OCI-LY7 (cell line): Measurements from ENCODE around the gene KLC1. TPM values are rescaled to one million over a fixed set of nuclear protein-coding genes. Genes with fewer than 3 reads are reported as not detected.

Experiments used
- small RNA-seq: library from RNA; depleted of rRNA; stranded (forward); fragments of <200 nt; gene quantifications from one replicate; pipeline ENCODE3, GENCODE V24; 2014
- total RNA-seq, 2 experiments: library from RNA; depleted of rRNA in 1 of 2; stranded (reverse); fragments of >200 nt in 1 of 2; shearing (Covaris generic) in 1 of 2; gene quantifications; 2 replicates each; pipeline ENCODE4 v1.2.3, GENCODE V29; 2014 to 2022

KLC1 gene
- total RNA-seq, 2 experiments from 2014 or later, result 147 to 157 TPM

Small RNA genes lying within 50 kb of the gene (small RNA-seq; reads per million reads assigned to genes)
- gene RF00019, result not detected

Other genes starting within 250 kb of the KLC1 start
- 70.8 and 72.7 TPM in 2 replicates for gene MARK3, start 243.8 kb upstream of the KLC1 start, total RNA-seq (2014; rRNA removed; shearing (Covaris generic))
- 83.6 and 89.0 TPM in 2 replicates for gene MARK3, start 243.8 kb upstream of the KLC1 start, total RNA-seq (2022)
- 0.57 and 0.82 TPM in 2 replicates for gene CKB, start 106.4 kb upstream of the KLC1 start, total RNA-seq (2014; rRNA removed; shearing (Covaris generic))
- 3.0 and 3.2 TPM in 2 replicates for gene CKB, start 106.4 kb upstream of the KLC1 start, total RNA-seq (2022)
- 16.7 and 17.1 TPM in 2 replicates for gene TRMT61A, start 100.0 kb upstream of the KLC1 start, total RNA-seq (2014; rRNA removed; shearing (Covaris generic))
- gene TRMT61A, start 100.0 kb upstream of the KLC1 start, total RNA-seq (2022), result 11.2 and 13.1 TPM in 2 replicates
- 26.1 and 29.2 TPM in 2 replicates for gene BAG5, start 66.6 kb upstream of the KLC1 start, total RNA-seq (2014; rRNA removed; shearing (Covaris generic))
- gene BAG5, start 66.6 kb upstream of the KLC1 start, total RNA-seq (2022), result 36.3 and 38.7 TPM in 2 replicates
- gene COA8, start 66.3 kb upstream of the KLC1 start, total RNA-seq (2014; rRNA removed; shearing (Covaris generic)), result 18.2 and 18.7 TPM in 2 replicates
- gene COA8, start 66.3 kb upstream of the KLC1 start, total RNA-seq (2022), result 33.0 and 38.9 TPM in 2 replicates
- gene XRCC3, start 86.2 kb downstream of the KLC1 start, total RNA-seq (2014; rRNA removed; shearing (Covaris generic)), result 83.6 and 130 TPM in 2 replicates
- gene XRCC3, start 86.2 kb downstream of the KLC1 start, total RNA-seq (2022), result 83.3 and 86.0 TPM in 2 replicates
- gene ZFYVE21, start 86.6 kb downstream of the KLC1 start, total RNA-seq (2014; rRNA removed; shearing (Covaris generic)), result 16.6 and 22.5 TPM in 2 replicates
- gene ZFYVE21, start 86.6 kb downstream of the KLC1 start, total RNA-seq (2022), result 18.0 and 23.2 TPM in 2 replicates
- 8.2 and 9.7 TPM in 2 replicates for gene PPP1R13B, start 218.4 kb downstream of the KLC1 start, total RNA-seq (2014; rRNA removed; shearing (Covaris generic))
- 13.1 and 18.9 TPM in 2 replicates for gene PPP1R13B, start 218.4 kb downstream of the KLC1 start, total RNA-seq (2022)